BLaER1 treated with 17β-estradiol and CSF1 and Interleukin-3, amounts not matched to agents 10 nM and 100 nM (cell line): ENCODE data around the gene KCNIP4.

Experiments used
- H3K27ac ChIP-seq, 11 experiments: shearing (Covaris generic); formaldehyde crosslinking; 2 replicates each; pipeline ENCODE4 v1.8.1; 2022
- H3K27me3 ChIP-seq, 11 experiments: shearing (Covaris generic); formaldehyde crosslinking; 2 replicates each; pipeline ENCODE4 v1.8.1; 2022
- H3K36me3 ChIP-seq, 11 experiments: shearing (Covaris generic); formaldehyde crosslinking; 2 replicates each; pipeline ENCODE4 v1.8.1; 2022
- H3K4me1 ChIP-seq, 10 experiments: shearing (Covaris generic); formaldehyde crosslinking; 2 replicates each; pipeline ENCODE4 v1.8.1; 2022
- H3K4me2 ChIP-seq, 11 experiments: shearing (Covaris generic); formaldehyde crosslinking; 2 replicates each; pipeline ENCODE4 v1.8.1; 2022
- H3K4me3 ChIP-seq, 10 experiments: shearing (Covaris generic); formaldehyde crosslinking; 2 replicates each; pipeline ENCODE4 v1.8.1; 2022
- H3K9ac ChIP-seq, 11 experiments: shearing (Covaris generic); formaldehyde crosslinking; 2 replicates each; pipeline ENCODE4 v1.8.1; 2022
- H3K9me3 ChIP-seq, 11 experiments: shearing (Covaris generic); formaldehyde crosslinking; replicated peaks in 1 of 11; 2 replicates each; pipeline ENCODE4 v1.8.1; 2022
- H4K20me1 ChIP-seq, 11 experiments: shearing (Covaris generic); formaldehyde crosslinking; 2 replicates each; pipeline ENCODE4 v1.8.1; 2022
- Cebpa-rat ChIP-seq, 11 experiments: shearing (Covaris generic); IDR thresholded peaks; 2 replicates each; pipeline ENCODE4 v1.8.1; 2022

The KCNIP4 gene

GRCh38 chr4:21765810-21766407, 182.7 kb downstream of the KCNIP4 start:
- H3K27ac ChIP-seq, result no peak overlapping the region
- no peak for TF ChIP-seq Cebpa-rat (IDR thresholded peaks at IDR 0.05)

GRCh38 chr4:21763855-21764254, 184.7 kb downstream of the KCNIP4 start:
- Histone ChIP-seq H3K4me3 (no peak overlapping the region), H3K36me3 (no peaks in the 10 kb centered on the region), H3K27me3 (no peaks in the 10 kb centered on the region), H4K20me1 (no peaks in the 10 kb centered on the region), H3K9me3 (no peaks in the 10 kb centered on the region), H3K27ac (no peak overlapping the region), H3K4me1 (peaks cover 0 to 4% (median 1%) of the 10 kb centered on the region in 10 experiments; a peak in 10 of 20 replicates), H3K4me2 (no peak overlapping the region), H3K9ac (no peak overlapping the region)
- TF ChIP-seq Cebpa-rat (IDR thresholded peaks at IDR 0.05), result no peak

More at GRCh38 chr4:21765810-21766407, 182.7 kb downstream of the KCNIP4 start:
- H3K36me3 ChIP-seq, result no peaks in the 10 kb centered on the region
- no peak overlapping the region for H3K4me2 ChIP-seq
- no peaks in the 10 kb centered on the region for H3K27me3 ChIP-seq
- H3K9ac ChIP-seq, result no peak overlapping the region
- H3K4me3 ChIP-seq, result no peak overlapping the region
- peaks cover 0 to 5% (median 0%) of the 10 kb centered on the region in 11 experiments; a peak in 3 of 22 replicates for H3K9me3 ChIP-seq
- H4K20me1 ChIP-seq, result no peaks in the 10 kb centered on the region
- peaks cover 0 to 13% (median 10%) of the 10 kb centered on the region in 10 experiments; a peak in 15 of 20 replicates for H3K4me1 ChIP-seq

- H3K9ac ChIP-seq, result no peak overlapping the region
- H3K27me3 ChIP-seq, result no peaks in the 10 kb centered on the region
- H4K20me1 ChIP-seq, result no peaks in the 10 kb centered on the region
- H3K4me3 ChIP-seq, result no peak overlapping the region
- no peaks in the 10 kb centered on the region for H3K9me3 ChIP-seq
- no peak for TF ChIP-seq Cebpa-rat (IDR thresholded peaks at IDR 0.05)
- no peak overlapping the region for H3K27ac ChIP-seq
- no peaks in the 10 kb centered on the region for H3K4me1 ChIP-seq
- H3K36me3 ChIP-seq, result no peaks in the 10 kb centered on the region
- H3K4me2 ChIP-seq, result no peak overlapping the region
Observed at GRCh38 chr4:21757248-21757647, 191.3 kb downstream of the KCNIP4 start.

- no peak overlapping the region for H3K27ac ChIP-seq
- no peak overlapping the region for H3K9ac ChIP-seq
- no peaks in the 10 kb centered on the region for H4K20me1 ChIP-seq
- no peaks in the 10 kb centered on the region for H3K27me3 ChIP-seq
- no peaks in the 10 kb centered on the region for H3K9me3 ChIP-seq
- H3K36me3 ChIP-seq, result no peaks in the 10 kb centered on the region
- H3K4me2 ChIP-seq, result no peak overlapping the region
- TF ChIP-seq Cebpa-rat (IDR thresholded peaks at IDR 0.05), result no peak
- H3K4me1 ChIP-seq, result no peaks in the 10 kb centered on the region
- H3K4me3 ChIP-seq, result no peak overlapping the region
Observed at GRCh38 chr4:21753084-21753760, 195.3 kb downstream of the KCNIP4 start.

- Histone ChIP-seq H3K27me3 (no peaks in the 10 kb centered on the region), H3K4me2 (no peak overlapping the region), H3K36me3 (no peaks in the 10 kb centered on the region), H3K4me1 (no peaks in the 10 kb centered on the region), H3K9me3 (no peaks in the 10 kb centered on the region), H3K9ac (no peak overlapping the region), H4K20me1 (no peaks in the 10 kb centered on the region), H3K4me3 (no peak overlapping the region), H3K27ac (no peak overlapping the region)
- no peak for TF ChIP-seq Cebpa-rat (IDR thresholded peaks at IDR 0.05)
Observed at GRCh38 chr4:21752616-21753015, 196.0 kb downstream of the KCNIP4 start.

GRCh38 chr4:21749924-21750323, 198.6 kb downstream of the KCNIP4 start:
- no peaks in the 10 kb centered on the region for H4K20me1 ChIP-seq
- H3K9ac ChIP-seq, result no peak overlapping the region
- H3K27me3 ChIP-seq, result no peaks in the 10 kb centered on the region
- no peak for TF ChIP-seq Cebpa-rat (IDR thresholded peaks at IDR 0.05)
- no peaks in the 10 kb centered on the region for H3K4me1 ChIP-seq
- no peaks in the 10 kb centered on the region for H3K9me3 ChIP-seq
- H3K27ac ChIP-seq, result no peak overlapping the region
- no peaks in the 10 kb centered on the region for H3K36me3 ChIP-seq
- no peak overlapping the region for H3K4me3 ChIP-seq
- no peak overlapping the region for H3K4me2 ChIP-seq

GRCh38 chr4:21749412-21749811, 199.2 kb downstream of the KCNIP4 start:
- H3K27me3 ChIP-seq, result no peaks in the 10 kb centered on the region
- H3K4me1 ChIP-seq, result no peaks in the 10 kb centered on the region
- TF ChIP-seq Cebpa-rat (IDR thresholded peaks at IDR 0.05), result no peak
- no peaks in the 10 kb centered on the region for H4K20me1 ChIP-seq
- H3K36me3 ChIP-seq, result no peaks in the 10 kb centered on the region
- H3K27ac ChIP-seq, result no peak overlapping the region
- H3K9ac ChIP-seq, result no peak overlapping the region
- no peak overlapping the region for H3K4me2 ChIP-seq
- no peaks in the 10 kb centered on the region for H3K9me3 ChIP-seq
- H3K4me3 ChIP-seq, result no peak overlapping the region

GRCh38 chr4:21744046-21744445, 204.5 kb downstream of the KCNIP4 start:
- Histone ChIP-seq H3K9ac (no peak overlapping the region), H3K9me3 (no peaks in the 10 kb centered on the region)

GRCh38 chr4:21742326-21742725, 206.2 kb downstream of the KCNIP4 start:
- TF ChIP-seq Cebpa-rat (IDR thresholded peaks at IDR 0.05), result no peak
- Histone ChIP-seq H3K4me3 (no peak overlapping the region), H3K36me3 (no peaks in the 10 kb centered on the region), H4K20me1 (no peaks in the 10 kb centered on the region), H3K9me3 (no peaks in the 10 kb centered on the region), H3K27me3 (no peaks in the 10 kb centered on the region), H3K4me2 (no peak overlapping the region), H3K9ac (no peak overlapping the region), H3K4me1 (no peaks in the 10 kb centered on the region), H3K27ac (no peak overlapping the region)

More at GRCh38 chr4:21744046-21744445, 204.5 kb downstream of the KCNIP4 start:
- no peaks in the 10 kb centered on the region for H3K36me3 ChIP-seq
- no peak overlapping the region for H3K4me2 ChIP-seq
- no peak overlapping the region for H3K4me3 ChIP-seq
- H3K4me1 ChIP-seq, result no peaks in the 10 kb centered on the region
- no peaks in the 10 kb centered on the region for H4K20me1 ChIP-seq
- H3K27me3 ChIP-seq, result no peaks in the 10 kb centered on the region
- H3K27ac ChIP-seq, result no peak overlapping the region
- no peak for TF ChIP-seq Cebpa-rat (IDR thresholded peaks at IDR 0.05)

GRCh38 chr4:21738821-21739220, 209.8 kb downstream of the KCNIP4 start:
- H3K9me3 ChIP-seq, result no peaks in the 10 kb centered on the region
- H3K27me3 ChIP-seq, result no peaks in the 10 kb centered on the region
- no peaks in the 10 kb centered on the region for H4K20me1 ChIP-seq
- H3K4me3 ChIP-seq, result no peak overlapping the region
- H3K4me1 ChIP-seq, result no peaks in the 10 kb centered on the region
- TF ChIP-seq Cebpa-rat (IDR thresholded peaks at IDR 0.05), result no peak
- H3K36me3 ChIP-seq, result no peaks in the 10 kb centered on the region
- no peak overlapping the region for H3K27ac ChIP-seq
- no peak overlapping the region for H3K4me2 ChIP-seq
- no peak overlapping the region for H3K9ac ChIP-seq
